Measurements from ENCODE around the gene SYNJ2.

GRCh38 chr6:158006821-158007570, 25.3 kb downstream of the SYNJ2 start:
- no peak for TF ChIP-seq CTCF (IDR thresholded peaks at IDR 0.05)
- TF ChIP-seq POLR2A (IDR thresholded peaks at IDR 0.05): no peak
- no peak for TF ChIP-seq POLR2AphosphoS5 (IDR thresholded peaks at IDR 0.05; ENCODE audit: insufficient read depth in 1 of 2, low read depth in 1 of 2)
